Type B pancreatic cell (in vitro differentiated cells): ENCODE data around the gene ASCC2. TPM values are rescaled to one million over a fixed set of nuclear protein-coding genes. Genes with fewer than 3 reads are reported as not detected.
A peak's percentile ranks its signal among the peaks of the same experiment; 100 is the strongest.
"Not testable (repeated sequence)": the region's sequence is repeated elsewhere in the genome, so short reads cannot be mapped to it uniquely, and the experiment has no call there.

Source experiments
- DNase-seq: peaks from one replicate; pipeline ENCODE4 v3.0.0; 2021; ENCODE audit warnings: mixed read lengths; ENCODE audit not compliant: unreplicated experiment; ENCODE audit errors: extremely low spot score
- H3K27ac Mint-ChIP-seq: 2 replicates; pipeline ENCODE4 v1.8.0; 2021; ENCODE audit warnings: mild to moderate bottlenecking, mixed read lengths
- H3K27me3 Mint-ChIP-seq: 2 replicates; pipeline ENCODE4 v1.8.0; 2021; ENCODE audit warnings: mixed read lengths
- H3K36me3 Mint-ChIP-seq: 2 replicates; pipeline ENCODE4 v1.8.0; 2021; ENCODE audit warnings: mixed read lengths
- H3K4me1 Mint-ChIP-seq: one replicate; pipeline ENCODE4 v1.8.0; 2021; ENCODE audit warnings: mixed read lengths; ENCODE audit not compliant: unreplicated experiment
- H3K4me3 Mint-ChIP-seq: 2 replicates; pipeline ENCODE4 v1.8.0; 2021; ENCODE audit warnings: mild to moderate bottlenecking, mixed read lengths
- H3K9me3 Mint-ChIP-seq: 2 replicates; pipeline ENCODE4 v1.8.0; 2021; ENCODE audit warnings: mixed read lengths
- total RNA-seq: library from RNA; stranded (reverse); gene quantifications from 2 replicates; pipeline ENCODE4 v1.2.1, GENCODE V29; 2021; ENCODE audit warnings: low replicate concordance
- TF ChIP-seq, protein P1 (sequence below): fragments of 200-600 bp; sonication (generic); conservative IDR thresholded peaks from 2 replicates; pipeline ENCODE4 v1.5.0; 2021; ENCODE audit warnings: antibody characterized with exemption, mild to moderate bottlenecking

ASCC2 gene
- total RNA-seq, 1 donor from 2014 or later = 47.6 TPM

DNA sequence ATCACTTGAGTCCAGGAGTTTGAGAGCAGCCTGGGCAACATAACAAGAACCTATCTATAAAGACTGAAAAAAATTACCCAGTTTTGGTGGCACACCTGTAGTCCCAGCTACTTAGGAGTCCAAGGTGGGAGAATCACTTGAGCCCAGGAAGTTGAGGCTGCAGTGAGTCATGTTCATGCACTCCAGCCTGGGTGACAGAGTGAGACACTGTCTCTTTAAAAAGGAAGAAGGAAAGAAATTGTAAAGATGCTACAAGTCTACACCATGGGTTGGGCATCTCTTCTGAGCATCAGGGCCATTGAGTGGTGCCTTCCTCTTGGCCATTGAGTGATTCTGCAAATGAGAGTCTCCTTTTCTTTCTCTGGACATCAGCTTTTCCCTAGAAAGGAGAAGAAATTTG, 29.2 kb upstream of the ASCC2 start:
- Mint-ChIP-seq H3K4me3 (no peak overlapping the region), H3K4me1 (peaks cover 10% of the 10 kb centered on the region), H3K27me3 (no peaks in the 10 kb centered on the region), H3K27ac (no peak overlapping the region), H3K9me3 (no peaks in the 10 kb centered on the region), H3K36me3 (no peaks in the 10 kb centered on the region)
- TF ChIP-seq, protein P1, sequence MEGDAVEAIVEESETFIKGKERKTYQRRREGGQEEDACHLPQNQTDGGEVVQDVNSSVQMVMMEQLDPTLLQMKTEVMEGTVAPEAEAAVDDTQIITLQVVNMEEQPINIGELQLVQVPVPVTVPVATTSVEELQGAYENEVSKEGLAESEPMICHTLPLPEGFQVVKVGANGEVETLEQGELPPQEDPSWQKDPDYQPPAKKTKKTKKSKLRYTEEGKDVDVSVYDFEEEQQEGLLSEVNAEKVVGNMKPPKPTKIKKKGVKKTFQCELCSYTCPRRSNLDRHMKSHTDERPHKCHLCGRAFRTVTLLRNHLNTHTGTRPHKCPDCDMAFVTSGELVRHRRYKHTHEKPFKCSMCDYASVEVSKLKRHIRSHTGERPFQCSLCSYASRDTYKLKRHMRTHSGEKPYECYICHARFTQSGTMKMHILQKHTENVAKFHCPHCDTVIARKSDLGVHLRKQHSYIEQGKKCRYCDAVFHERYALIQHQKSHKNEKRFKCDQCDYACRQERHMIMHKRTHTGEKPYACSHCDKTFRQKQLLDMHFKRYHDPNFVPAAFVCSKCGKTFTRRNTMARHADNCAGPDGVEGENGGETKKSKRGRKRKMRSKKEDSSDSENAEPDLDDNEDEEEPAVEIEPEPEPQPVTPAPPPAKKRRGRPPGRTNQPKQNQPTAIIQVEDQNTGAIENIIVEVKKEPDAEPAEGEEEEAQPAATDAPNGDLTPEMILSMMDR = no peak
- no peak for DNase-seq

DNA sequence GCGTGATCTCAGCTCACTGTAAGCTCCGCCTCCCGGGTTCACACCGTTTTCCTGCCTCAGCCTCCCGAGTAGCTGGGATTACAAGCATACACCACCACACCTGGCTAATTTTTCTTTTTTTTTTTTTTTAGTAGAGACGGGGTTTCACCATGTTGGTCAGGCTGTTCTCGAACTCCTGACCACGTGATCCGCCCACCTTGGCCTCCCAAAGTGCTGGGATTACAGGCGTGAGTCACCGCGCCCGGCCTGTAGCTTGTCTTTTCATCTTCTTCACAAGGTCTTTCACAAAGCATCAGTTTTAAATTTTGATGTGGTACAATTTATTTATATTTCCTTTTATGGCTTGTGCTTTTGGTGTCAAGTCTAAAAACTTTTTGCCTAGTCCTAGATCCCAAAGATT, 27.5 kb upstream of the ASCC2 start:
- H3K4me1 Mint-ChIP-seq, H3K36me3 Mint-ChIP-seq, H3K27ac Mint-ChIP-seq, H3K9me3 Mint-ChIP-seq, H3K27me3 Mint-ChIP-seq, H3K4me3 Mint-ChIP-seq: not testable (repeated sequence)
- DNase-seq = peak; percentile 3

DNA sequence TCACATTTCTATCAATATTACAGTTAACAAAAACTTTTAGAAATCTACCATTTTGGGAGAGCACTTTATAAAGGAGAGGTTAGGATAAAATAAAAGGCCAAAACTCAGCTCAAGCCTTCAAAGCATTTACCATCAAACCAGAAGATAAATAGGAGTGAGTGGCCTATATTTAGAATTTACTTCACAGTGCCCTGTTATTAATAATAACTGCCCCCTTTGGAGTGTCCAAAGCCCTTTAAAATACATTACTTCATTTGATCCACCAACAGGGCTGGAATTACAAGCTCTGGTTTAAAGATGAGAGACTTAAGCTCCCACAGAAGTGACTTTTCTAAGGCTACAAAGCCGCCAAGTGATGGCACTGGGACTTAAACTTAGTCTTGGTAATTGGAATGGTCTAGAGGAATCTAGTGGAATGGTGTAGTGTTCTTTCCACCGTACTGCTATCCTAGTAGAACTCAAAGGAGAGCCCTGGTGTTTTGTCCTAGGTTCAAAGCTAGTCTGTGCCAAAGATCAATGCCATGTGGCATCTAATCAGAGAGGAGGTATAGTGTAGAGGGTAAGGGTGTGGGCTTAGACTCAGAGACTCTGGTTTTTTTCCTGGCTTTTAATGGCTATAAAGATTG, 23.7 kb upstream of the ASCC2 start:
- no peaks in the 10 kb centered on the region for H3K36me3 Mint-ChIP-seq
- no peak overlapping the region for H3K4me3 Mint-ChIP-seq
- no peaks in the 10 kb centered on the region for H3K9me3 Mint-ChIP-seq
- no peaks in the 10 kb centered on the region for H3K4me1 Mint-ChIP-seq
- DNase-seq = no peak
- TF ChIP-seq, protein P1 = no peak
- H3K27me3 Mint-ChIP-seq = no peaks in the 10 kb centered on the region
- H3K27ac Mint-ChIP-seq = no peak overlapping the region

DNA sequence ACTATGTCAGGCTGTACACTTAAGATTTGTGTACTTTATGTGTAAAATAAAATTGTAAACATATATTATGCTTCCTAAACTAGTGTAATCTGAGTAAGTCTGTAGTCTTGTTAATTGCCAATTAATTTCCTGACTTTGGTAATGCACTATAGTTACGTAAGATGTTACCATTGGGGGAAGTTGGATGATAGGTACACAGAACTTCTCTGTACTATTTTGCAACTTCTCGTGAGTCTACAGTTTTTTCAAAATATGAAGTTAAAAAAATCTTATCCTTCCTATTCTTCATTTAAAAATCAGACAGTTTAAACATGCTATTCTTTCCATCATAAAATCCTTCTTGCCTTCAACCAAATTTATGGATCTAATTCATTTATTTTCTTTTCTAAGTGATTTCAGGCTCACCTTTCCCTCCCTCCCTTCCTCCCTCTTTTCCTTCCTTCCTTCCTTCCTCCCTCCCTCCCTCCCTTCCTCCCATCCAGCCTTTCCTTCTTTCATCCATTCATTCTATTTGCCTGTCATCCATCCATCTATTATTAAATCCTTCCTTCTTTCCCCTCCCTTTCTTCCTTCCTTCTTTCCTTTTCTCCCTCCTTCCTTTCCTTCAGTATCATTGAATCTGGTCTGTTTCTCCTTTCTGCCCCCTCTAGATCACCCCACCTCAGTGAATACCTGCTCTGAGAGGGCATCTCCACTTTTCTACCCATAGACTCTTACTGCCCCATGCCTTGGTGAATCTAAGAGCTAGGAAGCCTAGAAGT, 22.1 kb upstream of the ASCC2 start:
- no peak for DNase-seq
- Mint-ChIP-seq H3K27me3 (peaks cover 3% of the 10 kb centered on the region), H3K36me3 (no peaks in the 10 kb centered on the region), H3K9me3 (no peaks in the 10 kb centered on the region), H3K4me3 (no peak overlapping the region), H3K4me1 (no peaks in the 10 kb centered on the region), H3K27ac (no peak overlapping the region)
- TF ChIP-seq, protein P1 = no peak

DNA sequence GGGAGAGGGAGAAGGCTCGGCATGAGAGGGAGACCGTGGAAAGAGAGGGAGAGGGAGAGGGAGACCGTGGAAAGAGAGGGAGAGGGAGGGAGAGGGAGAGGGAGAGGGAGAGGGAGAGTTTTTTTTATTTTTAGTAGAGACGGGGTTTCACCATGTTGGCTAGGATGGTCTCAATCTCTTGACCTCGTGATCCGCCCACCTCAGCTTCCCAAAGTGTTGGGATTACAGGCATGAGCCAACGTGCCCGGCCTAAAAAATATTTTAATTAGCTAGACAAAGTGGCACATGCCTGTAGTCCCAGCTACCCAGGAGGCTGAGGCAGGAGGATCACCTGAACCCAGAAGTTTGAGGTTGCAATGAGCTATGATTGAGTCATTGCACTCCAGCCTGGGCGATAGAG, 21.0 kb upstream of the ASCC2 start:
- H3K27me3 Mint-ChIP-seq, H3K36me3 Mint-ChIP-seq, DNase-seq, H3K4me1 Mint-ChIP-seq, H3K4me3 Mint-ChIP-seq, H3K9me3 Mint-ChIP-seq, H3K27ac Mint-ChIP-seq: not testable (repeated sequence)

DNA sequence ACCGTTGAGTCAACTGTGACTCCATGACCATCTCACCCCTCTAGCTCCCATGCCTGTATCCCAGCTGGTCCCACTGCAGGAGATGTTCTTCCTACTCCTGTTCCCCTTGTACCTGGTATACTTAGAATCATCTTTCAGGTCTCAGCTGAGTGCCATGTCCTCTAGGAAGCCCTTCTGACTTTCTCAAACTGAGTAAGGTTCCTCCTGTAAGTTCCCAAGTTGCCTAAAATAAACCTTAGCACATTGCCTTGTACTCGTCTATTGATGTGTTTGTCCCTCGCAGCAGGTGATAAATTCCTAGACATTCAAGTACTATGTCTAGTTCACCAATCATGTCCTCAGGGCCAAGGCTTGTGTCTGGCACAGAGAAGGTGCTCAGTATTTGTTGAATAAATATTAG, 18.4 kb upstream of the ASCC2 start:
- TF ChIP-seq, protein P1 = no peak
- Mint-ChIP-seq H3K36me3 (no peaks in the 10 kb centered on the region), H3K9me3 (no peaks in the 10 kb centered on the region), H3K27me3 (peaks cover 3% of the 10 kb centered on the region), H3K4me1 (no peaks in the 10 kb centered on the region), H3K4me3 (no peak overlapping the region), H3K27ac (no peak overlapping the region)
- no peak for DNase-seq
